PC-9 (cell line): ENCODE results near the gene DLGAP4.

Experiments
- EZH2 ChIP-seq: fragments of 200-600 bp; sonication (generic); IDR thresholded peaks from 2 replicates; pipeline ENCODE4 v1.8.0; 2017; ENCODE audit warnings: antibody characterized with exemption, low read depth
- TF ChIP-seq, protein P1 (sequence below): fragments of 200-600 bp; sonication (generic); conservative IDR thresholded peaks from 2 replicates; pipeline ENCODE4 v1.6.1; 2017; ENCODE audit warnings: mixed run types, antibody characterized with exemption, mild to moderate bottlenecking, moderate library complexity

DNA sequence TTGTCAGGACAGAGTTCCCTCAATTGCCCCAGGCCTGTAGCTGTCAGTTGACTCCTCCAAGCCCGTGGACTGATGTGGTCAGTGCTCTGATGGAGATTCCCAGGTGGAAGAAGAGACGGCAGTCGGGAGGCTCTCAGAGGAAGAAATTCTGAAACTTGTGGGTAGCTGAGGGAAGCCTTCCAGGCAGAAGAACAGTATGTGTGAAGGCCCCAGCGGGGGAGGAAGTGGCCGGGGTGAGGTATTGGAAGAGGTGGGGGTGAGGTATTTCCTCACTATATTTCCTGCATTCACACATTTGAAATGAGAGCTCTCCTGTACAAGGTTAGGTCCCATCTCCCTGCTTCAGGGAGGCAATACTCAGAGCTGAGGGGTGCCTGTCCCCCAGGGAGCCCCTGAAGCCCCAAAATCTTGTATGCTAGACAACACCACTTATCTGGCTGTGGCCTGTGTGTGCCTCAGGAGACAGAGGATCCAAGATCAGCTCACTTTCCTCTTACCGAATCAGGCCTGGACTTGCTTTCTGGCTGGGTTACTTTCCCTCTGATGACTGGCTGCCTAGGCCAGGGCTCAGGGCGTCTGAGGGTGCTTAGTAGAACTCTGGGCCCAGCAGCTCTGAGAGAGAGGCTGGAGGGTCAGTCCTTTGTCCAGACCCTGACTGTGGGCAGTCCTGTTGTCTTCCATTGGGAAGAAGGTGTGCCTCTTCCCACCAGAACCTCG lies 185.9 kb downstream of the DLGAP4 start:
- TF ChIP-seq, protein P1, sequence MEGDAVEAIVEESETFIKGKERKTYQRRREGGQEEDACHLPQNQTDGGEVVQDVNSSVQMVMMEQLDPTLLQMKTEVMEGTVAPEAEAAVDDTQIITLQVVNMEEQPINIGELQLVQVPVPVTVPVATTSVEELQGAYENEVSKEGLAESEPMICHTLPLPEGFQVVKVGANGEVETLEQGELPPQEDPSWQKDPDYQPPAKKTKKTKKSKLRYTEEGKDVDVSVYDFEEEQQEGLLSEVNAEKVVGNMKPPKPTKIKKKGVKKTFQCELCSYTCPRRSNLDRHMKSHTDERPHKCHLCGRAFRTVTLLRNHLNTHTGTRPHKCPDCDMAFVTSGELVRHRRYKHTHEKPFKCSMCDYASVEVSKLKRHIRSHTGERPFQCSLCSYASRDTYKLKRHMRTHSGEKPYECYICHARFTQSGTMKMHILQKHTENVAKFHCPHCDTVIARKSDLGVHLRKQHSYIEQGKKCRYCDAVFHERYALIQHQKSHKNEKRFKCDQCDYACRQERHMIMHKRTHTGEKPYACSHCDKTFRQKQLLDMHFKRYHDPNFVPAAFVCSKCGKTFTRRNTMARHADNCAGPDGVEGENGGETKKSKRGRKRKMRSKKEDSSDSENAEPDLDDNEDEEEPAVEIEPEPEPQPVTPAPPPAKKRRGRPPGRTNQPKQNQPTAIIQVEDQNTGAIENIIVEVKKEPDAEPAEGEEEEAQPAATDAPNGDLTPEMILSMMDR = no peak
- TF ChIP-seq EZH2 = no peak
